ENCODE data around the gene ADAMTS17. TPM values are rescaled to one million over a fixed set of nuclear protein-coding genes. Genes with fewer than 3 reads are reported as not detected.

The ADAMTS17 gene
- total RNA-seq, 1 experiment from 2014 or later = 1.5 TPM

GRCh38 chr15:100019601-100020000 lies 322.2 kb downstream of the ADAMTS17 start:
- Histone ChIP-seq H3K27me3 (replicated peaks; ENCODE audit: control insufficient read depth, insufficient read depth, low read length) (no peaks in the 10 kb centered on the region), H3K4me1 (no peaks in the 10 kb centered on the region), H3K9me3 (no peaks in the 10 kb centered on the region), H3K4me3 (ENCODE audit: low read depth, low read length) (no peak overlapping the region), H3K36me3 (ENCODE audit: control insufficient read depth, insufficient read depth, low read length) (no peaks in the 10 kb centered on the region)
- no peak overlapping the region for H3K4me3 Mint-ChIP-seq (ENCODE audit: unreplicated experiment)
- no peak overlapping the region for H3K27ac Mint-ChIP-seq (ENCODE audit: unreplicated experiment)
- no TSS peak for BruUV-seq (replicated peaks)
- H3K4me1 Mint-ChIP-seq (ENCODE audit: low read depth, unreplicated experiment) = no peaks in the 10 kb centered on the region
- intact Hi-C loops (cut with micrococcal nuclease; ENCODE audit: unreplicated experiment) = no loop called here
- CTCF ChIA-PET = no interaction called here
- no peak for TF ChIP-seq CTCF (IDR thresholded peaks at IDR 0.05; ENCODE audit: insufficient read depth in 1 of 2, low read depth in 1 of 2, low read length in 1 of 2, severe bottlenecking in 1 of 2, unreplicated experiment in 1 of 2)
- no peaks in the 10 kb centered on the region for H3K36me3 Mint-ChIP-seq (ENCODE audit: insufficient read depth, unreplicated experiment)
- no peak for DNase-seq
- H3K9me3 Mint-ChIP-seq (ENCODE audit: unreplicated experiment) = peaks cover 1% of the 10 kb centered on the region
- POLR2A ChIA-PET = no interaction called here
- H3K27me3 Mint-ChIP-seq (ENCODE audit: insufficient read depth, unreplicated experiment) = no peaks in the 10 kb centered on the region

- intact Hi-C loops (cut with micrococcal nuclease; ENCODE audit: unreplicated experiment) = no loop called here
- peaks cover 10% of the 10 kb centered on the region for H3K9me3 Mint-ChIP-seq (ENCODE audit: unreplicated experiment)
- POLR2A ChIA-PET = no interaction called here
- Histone ChIP-seq H3K4me1 (no peaks in the 10 kb centered on the region), H3K36me3 (ENCODE audit: control insufficient read depth, insufficient read depth, low read length) (no peaks in the 10 kb centered on the region), H3K9me3 (no peaks in the 10 kb centered on the region), H3K27me3 (replicated peaks; ENCODE audit: control insufficient read depth, insufficient read depth, low read length) (no peaks in the 10 kb centered on the region), H3K4me3 (ENCODE audit: low read depth, low read length) (no peak overlapping the region)
- H3K36me3 Mint-ChIP-seq (ENCODE audit: insufficient read depth, unreplicated experiment) = no peaks in the 10 kb centered on the region
- no TSS peak for BruUV-seq (replicated peaks)
- H3K4me1 Mint-ChIP-seq (ENCODE audit: low read depth, unreplicated experiment) = no peaks in the 10 kb centered on the region
- CTCF ChIA-PET = no interaction called here
- no peak for TF ChIP-seq CTCF (IDR thresholded peaks at IDR 0.05; ENCODE audit: insufficient read depth in 1 of 2, low read depth in 1 of 2, low read length in 1 of 2, severe bottlenecking in 1 of 2, unreplicated experiment in 1 of 2)
- H3K27ac Mint-ChIP-seq (ENCODE audit: unreplicated experiment) = no peak overlapping the region
- H3K27me3 Mint-ChIP-seq (ENCODE audit: insufficient read depth, unreplicated experiment) = peaks cover 6% of the 10 kb centered on the region
- no peak for DNase-seq
- H3K4me3 Mint-ChIP-seq (ENCODE audit: unreplicated experiment) = no peak overlapping the region
These were observed 323.6 kb downstream of the ADAMTS17 start for GRCh38 chr15:100018191-100018590.

GRCh38 chr15:100017140-100017539 lies 324.6 kb downstream of the ADAMTS17 start:
- ChIA-PET CTCF (interaction anchor here (0.6 kb wide), 1 partner anchor 326 kb away, joined by 3 read pairs; no protein-coding TSS in a partner anchor), POLR2A (no interaction called here)
- H3K36me3 Mint-ChIP-seq (ENCODE audit: insufficient read depth, unreplicated experiment) = no peaks in the 10 kb centered on the region
- H3K9me3 Mint-ChIP-seq (ENCODE audit: unreplicated experiment) = peaks cover 10% of the 10 kb centered on the region
- intact Hi-C loops (cut with micrococcal nuclease; ENCODE audit: unreplicated experiment) = no loop called here
- H3K27me3 Mint-ChIP-seq (ENCODE audit: insufficient read depth, unreplicated experiment) = peaks cover 6% of the 10 kb centered on the region
- Histone ChIP-seq H3K9me3 (no peaks in the 10 kb centered on the region), H3K4me1 (no peaks in the 10 kb centered on the region), H3K4me3 (ENCODE audit: low read depth, low read length) (no peak overlapping the region), H3K27me3 (replicated peaks; ENCODE audit: control insufficient read depth, insufficient read depth, low read length) (no peaks in the 10 kb centered on the region), H3K36me3 (ENCODE audit: control insufficient read depth, insufficient read depth, low read length) (no peaks in the 10 kb centered on the region)
- BruUV-seq (replicated peaks) = no TSS peak
- TF ChIP-seq CTCF (IDR thresholded peaks at IDR 0.05; ENCODE audit: insufficient read depth in 1 of 2, low read depth in 1 of 2, low read length in 1 of 2, severe bottlenecking in 1 of 2, unreplicated experiment in 1 of 2) = no peak
- no peaks in the 10 kb centered on the region for H3K4me1 Mint-ChIP-seq (ENCODE audit: low read depth, unreplicated experiment)
- H3K27ac Mint-ChIP-seq (ENCODE audit: unreplicated experiment) = no peak overlapping the region
- H3K4me3 Mint-ChIP-seq (ENCODE audit: unreplicated experiment) = no peak overlapping the region
- DNase-seq = no peak
